ENCODE measurements around the gene SYT2. TPM values are rescaled to one million over a fixed set of nuclear protein-coding genes. Genes with fewer than 3 reads are reported as not detected.

SYT2 gene
- total RNA-seq, 4 donors from 2014 or later = under 0.01 to 0.38 TPM; not detected in 2

GRCh38 chr1:202597090-202597761, 113.0 kb downstream of the SYT2 start:
- H3K36me3 ChIP-seq = no peaks in the 10 kb centered on the region
- DNase-seq = no peak
- 90 to 92% methylated on average over 3 of the region's 3 CpGs for WGBS, 2 donors
- intact Hi-C loops (cut with DNase I) = no loop called here
- H3K4me1 ChIP-seq = peaks cover 0 to 5% of the 10 kb centered on the region in 2 donors
- TF ChIP-seq CTCF (IDR thresholded peaks at IDR 0.05) (no peak), POLR2A (IDR thresholded peaks at IDR 0.05) (no peak)
- H3K9me3 ChIP-seq = no peaks in the 10 kb centered on the region
- H3K27ac ChIP-seq = no peak overlapping the region
- no peaks in the 10 kb centered on the region for H3K27me3 ChIP-seq
- H3K4me3 ChIP-seq (replicated peaks in 1 of 3) = no peak overlapping the region

- Histone ChIP-seq H3K36me3 (no peaks in the 10 kb centered on the region), H3K27me3 (no peaks in the 10 kb centered on the region), H3K27ac (no peak overlapping the region), H3K4me3 (replicated peaks in 1 of 3) (no peak overlapping the region), H3K4me1 (peaks cover 0 to 5% of the 10 kb centered on the region in 2 donors), H3K9me3 (no peaks in the 10 kb centered on the region)
- TF ChIP-seq CTCF (IDR thresholded peaks at IDR 0.05) (no peak), POLR2A (IDR thresholded peaks at IDR 0.05) (no peak)
- intact Hi-C loops (cut with DNase I) = no loop called here
- 92 to 93% methylated on average over 12 to 13 of the region's 13 CpGs for WGBS, 2 donors
- no peak for DNase-seq
Observed at GRCh38 chr1:202596638-202597037, 113.6 kb downstream of the SYT2 start.

GRCh38 chr1:202593845-202594244, 116.4 kb downstream of the SYT2 start:
- 91 to 93% methylated on average over 4 of the region's 4 CpGs for WGBS, 2 donors
- H3K4me3 ChIP-seq (replicated peaks in 1 of 3) = no peak overlapping the region
- H3K9me3 ChIP-seq = no peaks in the 10 kb centered on the region
- H3K4me1 ChIP-seq = peaks cover 6 to 15% of the 10 kb centered on the region in 2 donors
- TF ChIP-seq POLR2A (IDR thresholded peaks at IDR 0.05) = no peak
- TF ChIP-seq CTCF (IDR thresholded peaks at IDR 0.05) = no peak
- H3K27ac ChIP-seq = no peak overlapping the region
- H3K36me3 ChIP-seq = no peaks in the 10 kb centered on the region
- H3K27me3 ChIP-seq = no peaks in the 10 kb centered on the region
- no peak for DNase-seq
- intact Hi-C loops (cut with DNase I) = no loop called here

- H3K36me3 ChIP-seq = no peaks in the 10 kb centered on the region
- DNase-seq = no peak
- H3K27me3 ChIP-seq = no peaks in the 10 kb centered on the region
- TF ChIP-seq CTCF (IDR thresholded peaks at IDR 0.05) (no peak), POLR2A (IDR thresholded peaks at IDR 0.05) (no peak)
- H3K4me3 ChIP-seq (replicated peaks in 1 of 3) = no peak overlapping the region
- intact Hi-C loops (cut with DNase I) = no loop called here
- no peak overlapping the region for H3K27ac ChIP-seq
- H3K9me3 ChIP-seq = no peaks in the 10 kb centered on the region
- H3K4me1 ChIP-seq = peaks cover 18 to 30% of the 10 kb centered on the region in 2 donors
- 87 to 93% methylated on average over 6 to 7 of the region's 7 CpGs for WGBS, 2 donors
Observed at GRCh38 chr1:202592146-202592545, 118.1 kb downstream of the SYT2 start.

- no peaks in the 10 kb centered on the region for H3K36me3 ChIP-seq
- peak overlapping the region in 1 of 3 donors; percentile 72 for H3K27ac ChIP-seq
- intact Hi-C loops (cut with DNase I) = no loop called here
- TF ChIP-seq CTCF (IDR thresholded peaks at IDR 0.05) (no peak), POLR2A (IDR thresholded peaks at IDR 0.05) (no peak)
- no peaks in the 10 kb centered on the region for H3K27me3 ChIP-seq
- no peak for DNase-seq
- H3K4me1 ChIP-seq = peaks cover 18 to 35% of the 10 kb centered on the region in 2 donors
- 88 to 100% methylated on average over 1 to 7 of the region's 7 CpGs for WGBS, 2 donors
- H3K9me3 ChIP-seq = no peaks in the 10 kb centered on the region
- no peak overlapping the region for H3K4me3 ChIP-seq (replicated peaks in 1 of 3)
Observed at GRCh38 chr1:202591515-202591914, 118.7 kb downstream of the SYT2 start.

Data from thyroid gland (tissue), 4 donors.